H1 (cell line): ENCODE measurements around the gene ATP6V0D1. TPM values are rescaled to one million over a fixed set of nuclear protein-coding genes. Genes with fewer than 3 reads are reported as not detected.

Experiments
- CHD1 ChIP-seq: IDR thresholded peaks from 2 replicates; pipeline ENCODE4 v1.6.1; 2012; ENCODE audit warnings: low read depth, low read length, improper control_type of control experiment
- CTBP2 ChIP-seq: IDR thresholded peaks from 2 replicates; pipeline ENCODE4 v1.7.0; 2011; ENCODE audit warnings: borderline replicate concordance, mild to moderate bottlenecking, moderate library complexity, mixed read lengths, low read length; ENCODE audit not compliant: insufficient read depth, insufficient read length
- HDAC2 ChIP-seq, 2 experiments: fragments of 300-600 bp in 1 of 2; sonication (generic) in 1 of 2; IDR thresholded peaks; 2 replicates each; pipeline ENCODE4 v1.6.1; 2011 to 2012; ENCODE audit warnings: low read depth in 2 of 2, low read length in 2 of 2, mild to moderate bottlenecking in 2 of 2, moderate library complexity in 2 of 2, borderline replicate concordance in 1 of 2, inconsistent platforms in 1 of 2
- PHF8 ChIP-seq: fragments of 200-600 bp; sonication (generic); conservative IDR thresholded peaks from 2 replicates; pipeline ENCODE4 v1.7.1; 2012; ENCODE audit warnings: low read depth, mild to moderate bottlenecking, inconsistent platforms, low read length, moderate library complexity
- polyA plus RNA-seq, 7 experiments: library from polyadenylated mRNA; depleted of rRNA in 3 of 7; stranded (reverse) in 5 of 7; unstranded in 2 of 7; fragments of >200 nt in 5 of 7; fragments of 200-250 nt in 2 of 7; gene quantifications; 1 replicate in 5 of 7; 2 replicates in 1 of 7; 4 replicates in 1 of 7; pipeline versions ENCODE4 v1.2.1 to v1.2.3, GENCODE V29; 2011 to 2013; ENCODE audit warnings: missing spikeins in 2 of 7, mixed read lengths in 2 of 7
- total RNA-seq: library from RNA; stranded (reverse); fragmentation: NEBNext Ultra II Directional; extraction: Animal tissue kit (Norgen Biotek cat#: 25700); gene quantifications from 2 replicates; pipeline ENCODE4 v1.2.1, GENCODE V29; 2021

ATP6V0D1 gene
- total and polyA plus RNA-seq, 2 of the 8 experiments (the other 6 are each of a cell fraction or from before 2014, with no cell fraction given), result 47.3 to 134 TPM

DNA sequence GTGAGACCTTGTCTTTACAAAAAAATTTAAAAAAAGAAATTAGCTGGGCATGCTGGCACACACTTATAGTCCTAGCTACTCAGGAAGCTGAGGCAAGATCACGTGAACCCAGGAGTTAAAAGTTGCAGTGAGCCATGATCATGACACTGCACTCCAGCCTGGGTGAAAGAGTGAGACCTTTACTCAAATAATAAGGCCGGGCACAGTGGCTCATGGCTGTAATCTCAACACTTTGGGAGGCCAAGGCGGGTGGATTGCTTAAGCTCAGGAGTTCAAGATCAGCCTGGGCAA, 36.1 kb upstream of the ATP6V0D1 start (continued):
- no peak for TF ChIP-seq PHF8
- TF ChIP-seq HDAC2 (IDR thresholded peaks at IDR 0.05; ENCODE audit: borderline replicate concordance in 1 of 2, low read depth in 2 of 2, low read length in 2 of 2), result no peak
- TF ChIP-seq CTBP2, result no peak
- TF ChIP-seq CHD1, result no peak
- TF ChIP-seq, all 59 proteins: peak for 0
